ENCODE results near the gene SLC39A3. TPM values are rescaled to one million over a fixed set of nuclear protein-coding genes. Genes with fewer than 3 reads are reported as not detected.

The SLC39A3 gene
- total and polyA plus RNA-seq, 2 experiments from 2014 or later: 36.1 to 44.3 TPM

DNA sequence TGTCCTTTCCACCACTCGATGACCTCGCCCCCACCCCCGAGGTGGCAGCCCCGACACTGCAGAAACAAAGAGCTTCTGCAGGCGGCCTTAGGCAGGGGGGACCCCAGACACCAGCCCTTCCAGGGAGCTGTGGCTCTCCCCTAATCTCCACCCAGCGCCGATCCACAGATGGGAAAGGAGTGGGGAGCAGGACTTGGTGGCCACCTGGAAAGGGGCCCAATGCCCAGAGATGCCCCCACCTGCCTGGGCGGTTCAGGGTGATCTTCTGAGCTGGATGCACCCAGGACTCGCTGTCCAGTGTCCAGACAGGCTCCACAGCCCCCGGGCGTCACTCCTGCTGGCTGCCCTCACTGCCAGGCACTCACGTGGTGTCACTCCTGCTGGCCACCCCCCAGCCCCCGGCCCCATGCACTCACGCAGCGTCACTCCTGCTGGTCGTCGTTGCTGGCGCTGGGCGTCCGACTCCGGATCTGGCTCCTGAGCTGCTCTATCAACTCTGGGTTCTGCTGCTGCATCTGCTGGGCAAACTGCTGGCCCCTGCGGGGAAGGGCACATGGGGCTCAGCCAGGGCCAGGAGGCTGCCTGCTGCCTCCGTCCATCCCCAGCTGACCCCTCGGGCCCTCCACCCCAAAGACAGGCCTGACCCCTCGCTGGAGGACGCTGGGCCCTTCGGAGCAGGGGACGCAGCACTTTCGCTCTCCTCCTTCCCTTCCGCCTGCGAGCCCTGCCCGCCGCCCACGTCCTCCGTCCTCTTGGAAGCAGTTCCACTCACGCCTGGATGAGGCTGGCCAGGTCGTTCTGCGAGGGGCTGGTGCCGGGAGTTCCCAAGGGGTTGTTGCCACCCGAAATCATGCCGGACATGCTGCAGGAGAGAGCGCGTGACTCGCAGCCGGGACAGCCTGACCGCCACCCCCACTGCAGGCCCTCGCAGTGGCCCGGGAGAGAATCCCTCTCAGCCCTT is 17.4 kb upstream of the SLC39A3 start:
- no peak overlapping the region for H3K4me3 ChIP-seq
- WGBS (ENCODE audit: low lambda C conversion rate, missing lambda C conversion rate): 98% methylated on average over 48 of the region's 48 CpGs

DNA sequence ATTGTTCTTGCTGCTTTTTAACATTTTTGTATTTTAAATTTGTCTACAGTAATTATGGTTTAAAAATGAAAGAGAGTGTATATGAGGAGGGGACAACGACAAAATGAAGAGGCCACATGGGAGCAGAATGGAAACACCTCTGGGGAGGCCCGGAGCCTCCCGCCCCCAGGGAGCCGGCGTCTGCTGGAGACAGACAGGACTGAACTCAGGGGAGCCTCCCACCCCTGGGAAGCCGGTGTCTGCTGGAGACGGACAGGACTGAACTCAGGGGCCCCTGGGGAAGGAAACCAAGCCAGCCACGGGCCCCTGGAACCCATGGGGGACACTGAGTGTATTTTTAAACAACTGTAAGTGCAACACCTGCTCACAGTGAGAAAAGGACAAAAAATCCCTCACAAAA is 16.7 kb upstream of the SLC39A3 start:
- Histone ChIP-seq H3K4me1 (ENCODE audit: insufficient read depth) (no peaks in the 10 kb centered on the region), H3K36me3 (replicated peaks; ENCODE audit: insufficient read depth, low read depth) (no peaks in the 10 kb centered on the region), H3K27ac (no peak overlapping the region), H3K79me2 (no peaks in the 10 kb centered on the region), H4K20me1 (ENCODE audit: insufficient read depth, poor library complexity, severe bottlenecking) (no peaks in the 10 kb centered on the region), H3K4me3 (no peak overlapping the region), H3K9me3 (ENCODE audit: low read depth) (no peaks in the 10 kb centered on the region), H2AFZ (no peak overlapping the region), H3K9me2 (replicated peaks; ENCODE audit: insufficient read depth) (no peaks in the 10 kb centered on the region), H3K27me3 (no peaks in the 10 kb centered on the region), H3K4me2 (no peak overlapping the region)
- no peak for DNase-seq (ENCODE audit: low spot score)
- TF ChIP-seq CTCF (IDR thresholded peaks at IDR 0.05; ENCODE audit: poor library complexity) (no peak), EZH2phosphoT487 (IDR thresholded peaks at IDR 0.05; ENCODE audit: low read depth, severe bottlenecking, unreplicated experiment) (no peak), EZH2 (IDR thresholded peaks at IDR 0.05; ENCODE audit: borderline replicate concordance) (no peak)
- WGBS (ENCODE audit: low lambda C conversion rate, missing lambda C conversion rate): 93% methylated on average over 8 of the region's 8 CpGs

More for the DNA sequence above, 17.4 kb upstream of the SLC39A3 start:
- no peak overlapping the region for H2AFZ ChIP-seq
- H3K4me2 ChIP-seq: no peak overlapping the region
- no peaks in the 10 kb centered on the region for H3K9me3 ChIP-seq (ENCODE audit: low read depth)
- no peaks in the 10 kb centered on the region for H3K9me2 ChIP-seq (replicated peaks; ENCODE audit: insufficient read depth)
- H3K27me3 ChIP-seq: no peaks in the 10 kb centered on the region
- no peaks in the 10 kb centered on the region for H3K4me1 ChIP-seq (ENCODE audit: insufficient read depth)
- no peak overlapping the region for H3K27ac ChIP-seq
- no peaks in the 10 kb centered on the region for H3K79me2 ChIP-seq
- TF ChIP-seq CTCF (IDR thresholded peaks at IDR 0.05; ENCODE audit: poor library complexity) (no peak), EZH2 (IDR thresholded peaks at IDR 0.05; ENCODE audit: borderline replicate concordance) (no peak)
- H4K20me1 ChIP-seq (ENCODE audit: insufficient read depth, poor library complexity, severe bottlenecking): no peaks in the 10 kb centered on the region
- no peaks in the 10 kb centered on the region for H3K36me3 ChIP-seq (replicated peaks; ENCODE audit: insufficient read depth, low read depth)
- no peak for DNase-seq (ENCODE audit: low spot score)

DNA sequence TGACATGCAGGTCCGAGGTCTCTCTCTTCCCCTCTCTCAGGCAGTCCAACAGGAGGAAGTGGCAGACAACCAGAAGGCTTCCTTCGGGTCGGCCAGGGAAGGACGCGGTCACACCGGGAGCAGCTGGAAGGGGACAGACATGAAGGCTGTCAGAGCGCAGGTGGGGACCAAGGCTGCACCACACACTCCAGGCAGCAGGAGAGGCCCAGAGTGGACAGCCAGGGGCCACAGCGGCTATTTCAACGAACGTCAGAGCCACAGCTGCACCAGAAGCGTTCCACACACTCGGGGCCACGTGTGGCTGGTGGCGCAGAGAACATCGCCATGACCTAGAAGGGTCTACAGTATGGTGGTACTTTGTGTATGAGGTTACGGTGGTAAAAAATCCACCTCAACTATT is 16.0 kb upstream of the SLC39A3 start:
- Histone ChIP-seq H3K36me3 (replicated peaks; ENCODE audit: insufficient read depth, low read depth) (no peaks in the 10 kb centered on the region), H3K4me2 (no peak overlapping the region), H3K4me1 (ENCODE audit: insufficient read depth) (no peaks in the 10 kb centered on the region), H3K9me3 (ENCODE audit: low read depth) (no peaks in the 10 kb centered on the region), H3K27me3 (no peaks in the 10 kb centered on the region), H3K4me3 (no peak overlapping the region), H3K9me2 (replicated peaks; ENCODE audit: insufficient read depth) (no peaks in the 10 kb centered on the region), H3K27ac (no peak overlapping the region), H2AFZ (no peak overlapping the region), H3K79me2 (no peaks in the 10 kb centered on the region), H4K20me1 (ENCODE audit: insufficient read depth, poor library complexity, severe bottlenecking) (no peaks in the 10 kb centered on the region)
- no peak for TF ChIP-seq EZH2 (IDR thresholded peaks at IDR 0.05; ENCODE audit: borderline replicate concordance)
- no peak for TF ChIP-seq EZH2phosphoT487 (IDR thresholded peaks at IDR 0.05; ENCODE audit: low read depth, severe bottlenecking, unreplicated experiment)
- no peak for TF ChIP-seq CTCF (IDR thresholded peaks at IDR 0.05; ENCODE audit: poor library complexity)
- no peak for DNase-seq (ENCODE audit: low spot score)
- WGBS (ENCODE audit: low lambda C conversion rate, missing lambda C conversion rate): 95% methylated on average over 16 of the region's 16 CpGs
